Measurements from ENCODE around the gene PHACTR2. TPM values are rescaled to one million over a fixed set of nuclear protein-coding genes. Genes with fewer than 3 reads are reported as not detected.

The PHACTR2 gene
- total RNA-seq, 1 experiment from 2014 or later: 27.6 TPM

- Histone ChIP-seq H4K20me1 (ENCODE audit: insufficient read depth) (no peaks in the 10 kb centered on the region), H3K4me1 (ENCODE audit: control insufficient read depth in 1 of 2, insufficient read depth in 2 of 2, low read length in 2 of 2) (peaks cover 0 to 3% of the 10 kb centered on the region in 2 experiments; a peak in 2 of 4 replicates), H3K27me3 (ENCODE audit: insufficient read depth, low read length) (no peaks in the 10 kb centered on the region), H3K9me2 (ENCODE audit: insufficient read depth) (no peaks in the 10 kb centered on the region), H3K27ac (ENCODE audit: low read depth, low read length) (no peak overlapping the region), H2AFZ (ENCODE audit: low read depth, low read length, poor library complexity, severe bottlenecking) (no peak overlapping the region), H3K36me3 (ENCODE audit: control insufficient read depth in 1 of 2, insufficient read depth in 2 of 2, low read length in 2 of 2) (no peaks in the 10 kb centered on the region), H3K9me3 (ENCODE audit: control insufficient read depth in 1 of 2, insufficient read depth in 1 of 2, low read depth in 1 of 2, low read length in 2 of 2) (peaks cover 6 to 10% of the 10 kb centered on the region in 2 experiments; a peak in 2 of 4 replicates), H3K4me2 (ENCODE audit: low read length) (no peak overlapping the region), H3K9ac (ENCODE audit: low read length) (no peak overlapping the region), H3K79me2 (ENCODE audit: insufficient read depth, low read length) (peaks cover 38% of the 10 kb centered on the region), H3K4me3 (replicated peaks in 1 of 2; ENCODE audit: low read depth in 1 of 2, low read length in 2 of 2) (no peak overlapping the region)
- ATAC-seq: no peak
- POLR2A ChIA-PET: no interaction called here
- no peak for TF ChIP-seq POLR2AphosphoS5 (IDR thresholded peaks at IDR 0.05; ENCODE audit: low read depth, low read length)
- TF ChIP-seq, protein P1, sequence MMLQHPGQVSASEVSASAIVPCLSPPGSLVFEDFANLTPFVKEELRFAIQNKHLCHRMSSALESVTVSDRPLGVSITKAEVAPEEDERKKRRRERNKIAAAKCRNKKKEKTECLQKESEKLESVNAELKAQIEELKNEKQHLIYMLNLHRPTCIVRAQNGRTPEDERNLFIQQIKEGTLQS (IDR thresholded peaks at IDR 0.05): no peak
- TF ChIP-seq SP1 (IDR thresholded peaks at IDR 0.05; ENCODE audit: low read depth): no peak
- no peak for TF ChIP-seq EZH2phosphoT487 (IDR thresholded peaks at IDR 0.05; ENCODE audit: borderline replicate concordance)
- no peak for TF ChIP-seq POLR2A (IDR thresholded peaks at IDR 0.05; ENCODE audit: borderline replicate concordance, extremely low read depth, insufficient read depth, insufficient read length)
- no peak for TF ChIP-seq TCF7L2 (IDR thresholded peaks at IDR 0.05; ENCODE audit: borderline replicate concordance, extremely low read depth, insufficient read depth, insufficient read length)
- TF ChIP-seq FOSL1 (IDR thresholded peaks at IDR 0.05; ENCODE audit: low read depth): no peak
- no peak for TF ChIP-seq SIN3A (IDR thresholded peaks at IDR 0.05; ENCODE audit: low read depth)
- no peak for TF ChIP-seq REST (IDR thresholded peaks at IDR 0.05; ENCODE audit: low read depth)
- no peak for TF ChIP-seq EZH2 (IDR thresholded peaks at IDR 0.05)
- no peak for TF ChIP-seq JUND (IDR thresholded peaks at IDR 0.05)
- TF ChIP-seq EGR1 (IDR thresholded peaks at IDR 0.05; ENCODE audit: low read depth): no peak
- TF ChIP-seq YY1 (IDR thresholded peaks at IDR 0.05; ENCODE audit: extremely low read depth, insufficient replicate concordance, low read depth, low read length): no peak
- RAD21 ChIA-PET (ENCODE audit: low non-redundant PET in 1 of 2, low total read pairs in 2 of 2, uncharacterized antibody in 2 of 2, unreplicated experiment in 2 of 2): no interaction called here
- intact Hi-C loops (cut with micrococcal nuclease): no loop called here
- no TSS peak for BruUV-seq (replicated peaks)
- no peak for DNase-seq (ENCODE audit: low read depth, low spot score)
- CTCF ChIA-PET: no interaction called here
Measured at GRCh38 chr6:143685653-143686052, 7.9 kb downstream of the PHACTR2 start.
